Activated B cell treated with CpG ODN at 0.5 μM for 24 hours (primary cell): ENCODE data around the gene DUS3L. TPM values are rescaled to one million over a fixed set of nuclear protein-coding genes. Genes with fewer than 3 reads are reported as not detected.
"Not testable (repeated sequence)": the region's sequence is repeated elsewhere in the genome, so short reads cannot be mapped to it uniquely, and the experiment has no call there.

ENCODE experiments used
- ATAC-seq: fragments of 200-7000 bp; cut with Tn5 transposase; one replicate; pipeline ENCODE4 v1.10.0; 2021; ENCODE audit warnings: low read depth, mild to moderate bottlenecking, moderate library complexity
- CTCF ChIA-PET: fragments of 350-600 bp; sonication (Branson Sonifier 250); formaldehyde crosslinking; loops from one replicate; lab custom pipeline; 2021; ENCODE audit warnings: antibody characterized with exemption; lab: Charles Lee
- POLR2A ChIA-PET: fragments of 350-600 bp; sonication (Branson Sonifier 250); formaldehyde crosslinking; loops from one replicate; lab custom pipeline; 2021; ENCODE audit warnings: antibody characterized with exemption; lab: Charles Lee
- DNase-seq: peaks from one replicate; pipeline ENCODE4 v3.0.0; 2022
- H3K27ac Mint-ChIP-seq: one replicate; pipeline ENCODE4 v1.8.0; 2020; ENCODE audit warnings: mixed read lengths
- H3K27me3 Mint-ChIP-seq: one replicate; pipeline ENCODE4 v1.8.0; 2021; ENCODE audit warnings: mixed read lengths
- H3K36me3 Mint-ChIP-seq: one replicate; pipeline ENCODE4 v1.8.0; 2021; ENCODE audit warnings: low read depth, mixed read lengths
- H3K4me1 Mint-ChIP-seq: one replicate; pipeline ENCODE4 v1.8.0; 2021; ENCODE audit warnings: mixed read lengths
- H3K4me3 Mint-ChIP-seq: one replicate; pipeline ENCODE4 v1.8.0; 2020; ENCODE audit warnings: mild to moderate bottlenecking, mixed read lengths
- H3K9me3 Mint-ChIP-seq: one replicate; pipeline ENCODE4 v1.8.0; 2020; ENCODE audit warnings: mixed read lengths
- intact Hi-C: fragments of 100-400 bp; cut with micrococcal nuclease; formaldehyde crosslinking; loops from one replicate; pipeline ENCODE4 v1.15.1; 2024
- total RNA-seq: library from RNA; stranded (reverse); gene quantifications from 2 replicates; pipeline ENCODE4 v1.2.3, GENCODE V29; 2022
- TF ChIP-seq, protein P1 (sequence below): fragments of 200-600 bp; IDR thresholded peaks from one replicate; pipeline ENCODE4 v1.8.0; 2022; ENCODE audit warnings: antibody characterized with exemption, mild to moderate bottlenecking

The DUS3L gene
- total RNA-seq, 1 donor from 2014 or later: 89.1 TPM

DNA sequence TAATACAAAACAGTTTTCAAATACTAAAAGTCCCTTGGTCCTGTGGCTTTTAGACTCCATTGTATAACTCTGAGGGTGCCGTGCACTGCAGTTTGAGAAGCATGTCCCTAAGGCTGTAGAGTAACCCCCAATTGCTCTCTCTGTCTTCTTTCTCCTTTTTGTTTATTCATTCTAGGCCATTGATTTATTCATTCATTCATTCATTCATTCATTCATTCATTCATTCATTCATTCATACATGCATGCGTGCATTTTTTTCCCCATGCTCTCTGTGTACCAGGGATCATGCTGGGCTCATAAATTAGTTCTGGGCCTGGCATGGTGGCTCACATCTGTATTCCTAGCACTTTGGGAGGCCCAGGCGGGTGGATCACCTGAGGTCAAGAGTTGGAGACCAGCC lies 25.7 kb downstream of the DUS3L start:
- Mint-ChIP-seq H3K36me3 (no peaks in the 10 kb centered on the region), H3K4me3 (no peak overlapping the region), H3K27me3 (no peaks in the 10 kb centered on the region), H3K4me1 (no peaks in the 10 kb centered on the region), H3K27ac (no peak overlapping the region), H3K9me3 (no peaks in the 10 kb centered on the region)
- CTCF ChIA-PET: no interaction called here
- no peak for DNase-seq
- TF ChIP-seq, protein P1, sequence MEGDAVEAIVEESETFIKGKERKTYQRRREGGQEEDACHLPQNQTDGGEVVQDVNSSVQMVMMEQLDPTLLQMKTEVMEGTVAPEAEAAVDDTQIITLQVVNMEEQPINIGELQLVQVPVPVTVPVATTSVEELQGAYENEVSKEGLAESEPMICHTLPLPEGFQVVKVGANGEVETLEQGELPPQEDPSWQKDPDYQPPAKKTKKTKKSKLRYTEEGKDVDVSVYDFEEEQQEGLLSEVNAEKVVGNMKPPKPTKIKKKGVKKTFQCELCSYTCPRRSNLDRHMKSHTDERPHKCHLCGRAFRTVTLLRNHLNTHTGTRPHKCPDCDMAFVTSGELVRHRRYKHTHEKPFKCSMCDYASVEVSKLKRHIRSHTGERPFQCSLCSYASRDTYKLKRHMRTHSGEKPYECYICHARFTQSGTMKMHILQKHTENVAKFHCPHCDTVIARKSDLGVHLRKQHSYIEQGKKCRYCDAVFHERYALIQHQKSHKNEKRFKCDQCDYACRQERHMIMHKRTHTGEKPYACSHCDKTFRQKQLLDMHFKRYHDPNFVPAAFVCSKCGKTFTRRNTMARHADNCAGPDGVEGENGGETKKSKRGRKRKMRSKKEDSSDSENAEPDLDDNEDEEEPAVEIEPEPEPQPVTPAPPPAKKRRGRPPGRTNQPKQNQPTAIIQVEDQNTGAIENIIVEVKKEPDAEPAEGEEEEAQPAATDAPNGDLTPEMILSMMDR: no peak
- no peak for ATAC-seq
- intact Hi-C loops: no loop called here
- POLR2A ChIA-PET: no interaction called here

GRCh38 chr19:5762608-5763217 lies 28.2 kb downstream of the DUS3L start:
- TF ChIP-seq, protein P1: no peak
- H3K36me3 Mint-ChIP-seq: no peaks in the 10 kb centered on the region

GRCh38 chr19:5753743-5754142 lies 37.2 kb downstream of the DUS3L start:
- no peak for DNase-seq
- no peak overlapping the region for H3K27ac Mint-ChIP-seq
- no peaks in the 10 kb centered on the region for H3K36me3 Mint-ChIP-seq
- intact Hi-C loops: no loop called here
- no peak for ATAC-seq
- TF ChIP-seq, protein P1: no peak
- no peak overlapping the region for H3K4me3 Mint-ChIP-seq
- POLR2A ChIA-PET: no interaction called here
- peaks cover 7% of the 10 kb centered on the region for H3K27me3 Mint-ChIP-seq
- no peaks in the 10 kb centered on the region for H3K9me3 Mint-ChIP-seq
- H3K4me1 Mint-ChIP-seq: no peaks in the 10 kb centered on the region
- CTCF ChIA-PET: no interaction called here

More at GRCh38 chr19:5762608-5763217, 28.2 kb downstream of the DUS3L start:
- H3K9me3 Mint-ChIP-seq: no peaks in the 10 kb centered on the region
- ATAC-seq: no peak
- CTCF ChIA-PET: no interaction called here
- intact Hi-C loops: no loop called here
- H3K4me1 Mint-ChIP-seq: no peaks in the 10 kb centered on the region
- peaks cover 2% of the 10 kb centered on the region for H3K27me3 Mint-ChIP-seq
- POLR2A ChIA-PET: no interaction called here
- no peak overlapping the region for H3K27ac Mint-ChIP-seq
- H3K4me3 Mint-ChIP-seq: no peak overlapping the region
- DNase-seq: no peak

GRCh38 chr19:5751709-5752108 lies 39.3 kb downstream of the DUS3L start:
- ATAC-seq (no peak), DNase-seq (no peak)
- no peak overlapping the region for H3K27ac Mint-ChIP-seq
- intact Hi-C loops: no loop called here
- no peaks in the 10 kb centered on the region for H3K9me3 Mint-ChIP-seq
- ChIA-PET CTCF (no interaction called here), POLR2A (no interaction called here)
- TF ChIP-seq, protein P1: no peak
- H3K4me3 Mint-ChIP-seq: no peak overlapping the region
- no peaks in the 10 kb centered on the region for H3K36me3 Mint-ChIP-seq
- H3K27me3 Mint-ChIP-seq: peaks cover 4% of the 10 kb centered on the region
- no peaks in the 10 kb centered on the region for H3K4me1 Mint-ChIP-seq

- POLR2A ChIA-PET: interaction anchor here (0.7 kb wide), 1 partner anchor 1194 kb away, joined by 4 read pairs; no protein-coding TSS in a partner anchor
- H3K27ac Mint-ChIP-seq: no peak overlapping the region
- no peaks in the 10 kb centered on the region for H3K9me3 Mint-ChIP-seq
- ATAC-seq: no peak
- CTCF ChIA-PET: no interaction called here
- no peaks in the 10 kb centered on the region for H3K36me3 Mint-ChIP-seq
- no peak overlapping the region for H3K4me3 Mint-ChIP-seq
- intact Hi-C loops: no loop called here
- no peak for DNase-seq
- peaks cover 4% of the 10 kb centered on the region for H3K27me3 Mint-ChIP-seq
- H3K4me1 Mint-ChIP-seq: no peaks in the 10 kb centered on the region
- TF ChIP-seq, protein P1: no peak
Observed at GRCh38 chr19:5749505-5749904, 41.5 kb downstream of the DUS3L start.

- H3K27ac Mint-ChIP-seq, ATAC-seq, H3K36me3 Mint-ChIP-seq, DNase-seq, intact Hi-C loops, H3K4me3 Mint-ChIP-seq, H3K27me3 Mint-ChIP-seq, H3K4me1 Mint-ChIP-seq, H3K9me3 Mint-ChIP-seq, CTCF ChIA-PET, POLR2A ChIA-PET: not testable (repeated sequence)
Observed at GRCh38 chr19:5748920-5749319, 42.0 kb downstream of the DUS3L start.

DNA sequence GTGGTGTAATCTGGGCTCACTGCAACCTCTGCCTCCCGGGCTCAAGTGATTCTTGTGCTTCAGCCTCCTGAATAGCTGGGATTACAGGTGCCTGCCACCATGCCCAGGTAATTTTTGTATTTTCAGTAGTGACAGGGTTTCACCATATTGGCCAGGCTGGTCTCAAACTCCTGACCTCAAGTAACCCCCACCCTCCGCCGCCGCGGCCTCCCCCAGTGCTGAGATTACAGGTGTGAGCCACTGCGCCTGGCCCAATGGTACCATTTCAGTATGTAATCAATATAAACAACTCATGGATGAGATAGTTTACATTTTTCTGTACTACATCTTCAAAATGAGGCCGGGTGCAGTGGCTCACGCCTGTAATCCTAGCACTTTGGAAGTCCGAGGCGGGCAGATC lies 46.0 kb downstream of the DUS3L start:
- H3K4me3 Mint-ChIP-seq, H3K27ac Mint-ChIP-seq, intact Hi-C loops, CTCF ChIA-PET, ATAC-seq, H3K36me3 Mint-ChIP-seq, H3K4me1 Mint-ChIP-seq, DNase-seq, POLR2A ChIA-PET, H3K27me3 Mint-ChIP-seq, H3K9me3 Mint-ChIP-seq: not testable (repeated sequence)
